GM11168 (cell line): ENCODE measurements around the gene CSRP1.
"Not testable (repeated sequence)": the region's sequence is repeated elsewhere in the genome, so short reads cannot be mapped to it uniquely, and the experiment has no call there.

Source experiments
- in situ Hi-C: fragments of 300-500 bp; cut with MboI; formaldehyde crosslinking; loops from one replicate; pipeline ENCODE4 v1.12.0; 2022; ENCODE audit warnings: low sequenced_read_pairs; ENCODE audit not compliant: unreplicated experiment

Gene CSRP1

DNA sequence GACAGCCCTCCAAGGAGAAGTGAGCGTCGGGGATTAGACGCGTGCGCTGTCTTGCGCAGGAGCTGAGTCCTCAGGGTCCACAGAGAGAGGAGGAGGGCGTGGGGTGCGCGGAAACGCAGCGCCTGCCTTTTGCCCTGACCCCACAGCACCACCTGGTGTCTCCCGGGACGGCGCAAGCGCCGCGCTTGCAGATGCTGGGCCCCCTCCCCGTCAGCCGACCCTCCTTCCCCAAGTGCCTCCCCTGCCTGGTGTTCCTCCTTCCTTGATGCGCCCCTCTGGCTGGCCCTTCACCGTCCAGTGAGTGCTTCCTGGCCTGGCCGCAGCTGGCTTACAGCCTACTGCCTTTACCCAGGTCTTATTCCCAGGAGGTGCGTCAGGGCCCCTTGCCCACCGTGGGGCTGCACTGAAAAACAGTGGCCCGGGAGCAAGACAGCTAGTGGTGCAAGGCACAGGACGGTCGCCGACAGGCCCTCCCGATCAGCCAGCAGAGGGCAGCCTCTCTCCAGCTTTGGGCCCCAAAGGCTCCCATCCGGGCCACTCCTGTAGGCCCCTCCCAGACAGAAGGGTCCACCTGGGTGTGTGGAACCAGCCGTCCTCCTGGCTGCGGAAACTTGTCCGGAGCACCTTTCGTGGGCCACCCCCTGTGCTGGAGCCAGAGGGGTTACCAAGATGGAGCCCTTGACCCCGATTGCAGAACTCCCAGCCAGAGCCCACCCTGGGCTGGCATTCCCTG, 25.0 kb downstream of the CSRP1 start:
- in situ Hi-C loops: no loop called here

DNA sequence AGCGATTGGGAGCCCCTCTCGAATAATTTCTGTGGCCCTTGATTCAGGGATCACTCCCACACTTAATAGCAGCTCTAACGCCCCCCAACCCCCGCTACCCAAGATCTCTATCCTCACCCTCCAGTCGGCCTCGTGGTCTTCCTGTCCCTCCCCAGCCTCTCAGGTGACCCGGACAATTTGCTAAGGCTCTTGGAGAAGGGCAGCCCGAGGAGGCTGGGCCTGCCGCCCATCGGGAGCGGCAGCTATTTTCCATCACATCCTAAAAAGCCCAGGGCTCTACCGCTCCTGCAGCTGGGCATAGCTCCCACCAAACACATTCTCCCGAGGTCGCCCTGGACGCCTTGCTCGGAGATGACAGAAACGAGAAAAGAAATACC, 25.9 kb downstream of the CSRP1 start:
- in situ Hi-C loops: no loop called here

DNA sequence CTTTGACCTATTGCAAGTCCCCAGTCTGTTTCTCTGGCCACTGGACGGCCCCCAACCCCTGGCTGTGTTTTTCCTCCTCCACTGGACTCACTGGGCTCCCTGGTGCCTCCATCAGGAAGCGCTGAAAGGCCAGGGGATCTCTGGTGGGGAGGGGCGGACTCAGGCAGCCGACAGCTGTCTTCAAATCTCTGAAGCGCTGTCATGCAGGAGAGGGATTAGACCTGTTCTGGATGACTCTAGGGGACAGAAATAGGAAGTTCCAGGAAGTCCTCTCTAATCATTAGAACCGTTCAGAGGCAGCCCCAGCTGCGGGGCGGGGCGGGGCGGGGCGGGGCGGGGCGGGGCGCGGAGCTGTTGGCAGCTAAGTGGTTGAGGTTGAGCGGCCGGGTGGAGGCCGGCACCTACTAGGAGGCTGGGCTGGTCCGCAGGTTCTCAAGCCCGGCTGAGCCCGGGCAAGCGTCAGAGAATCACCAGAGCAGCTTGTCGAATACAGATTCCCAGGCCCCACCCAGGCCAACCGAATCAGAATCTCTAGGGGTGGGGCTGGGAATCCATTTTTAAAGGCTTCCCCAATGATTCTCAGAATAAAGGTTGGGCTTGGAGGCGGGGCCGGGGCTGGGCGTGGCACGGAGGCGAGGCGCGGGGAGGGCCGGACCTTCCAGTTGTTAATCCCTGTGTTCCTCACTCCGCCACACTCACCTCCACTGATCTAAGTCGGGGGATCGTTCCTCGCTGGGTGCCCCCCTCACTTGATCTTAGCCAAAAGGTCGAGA, 26.5 kb downstream of the CSRP1 start:
- in situ Hi-C loops: no loop called here

DNA sequence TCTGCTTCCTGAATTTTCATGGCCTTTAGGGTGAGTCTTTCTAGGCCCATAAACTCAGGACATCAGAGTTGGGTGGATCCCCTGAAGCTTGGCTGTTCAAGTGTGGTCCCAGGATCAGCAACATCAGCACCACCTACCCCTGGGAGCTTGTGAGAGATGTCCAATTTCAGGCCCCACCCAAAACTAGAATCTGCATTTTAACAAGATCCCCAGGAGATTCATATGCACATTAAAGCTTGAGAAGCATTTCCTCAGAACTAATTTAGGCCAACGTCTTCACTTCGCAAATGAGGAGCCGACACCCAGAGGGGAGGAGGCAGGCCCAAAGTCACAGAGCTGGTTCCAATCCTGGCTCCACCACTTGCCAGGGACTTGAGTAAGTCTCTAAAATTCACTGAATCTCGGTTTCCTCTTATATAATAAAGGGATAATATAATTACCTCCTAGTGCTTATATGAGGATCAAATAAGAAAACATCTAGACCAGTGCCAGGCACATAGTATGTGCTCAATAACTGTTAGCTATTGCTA, 27.7 kb downstream of the CSRP1 start:
- in situ Hi-C loops: no loop called here

DNA sequence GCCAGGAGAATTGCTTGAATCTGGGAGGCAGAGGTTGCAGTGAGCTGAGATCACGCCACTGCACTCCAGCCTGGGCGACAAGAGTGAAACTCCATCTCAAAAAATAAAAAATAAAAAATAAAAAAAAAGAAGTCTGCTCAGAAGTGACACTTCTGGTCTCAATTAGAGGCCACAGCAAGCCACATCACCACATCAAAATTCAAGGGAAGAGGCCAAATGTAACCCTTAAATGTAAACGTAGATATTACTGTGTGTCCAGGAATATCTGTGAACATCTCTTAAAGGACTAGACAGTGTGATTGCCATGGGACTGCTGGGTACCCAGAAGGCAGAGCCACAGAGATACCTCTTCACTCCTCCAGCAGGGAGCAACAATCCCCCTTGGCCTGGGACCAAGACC, 28.3 kb downstream of the CSRP1 start:
- in situ Hi-C loops: not testable (repeated sequence)

DNA sequence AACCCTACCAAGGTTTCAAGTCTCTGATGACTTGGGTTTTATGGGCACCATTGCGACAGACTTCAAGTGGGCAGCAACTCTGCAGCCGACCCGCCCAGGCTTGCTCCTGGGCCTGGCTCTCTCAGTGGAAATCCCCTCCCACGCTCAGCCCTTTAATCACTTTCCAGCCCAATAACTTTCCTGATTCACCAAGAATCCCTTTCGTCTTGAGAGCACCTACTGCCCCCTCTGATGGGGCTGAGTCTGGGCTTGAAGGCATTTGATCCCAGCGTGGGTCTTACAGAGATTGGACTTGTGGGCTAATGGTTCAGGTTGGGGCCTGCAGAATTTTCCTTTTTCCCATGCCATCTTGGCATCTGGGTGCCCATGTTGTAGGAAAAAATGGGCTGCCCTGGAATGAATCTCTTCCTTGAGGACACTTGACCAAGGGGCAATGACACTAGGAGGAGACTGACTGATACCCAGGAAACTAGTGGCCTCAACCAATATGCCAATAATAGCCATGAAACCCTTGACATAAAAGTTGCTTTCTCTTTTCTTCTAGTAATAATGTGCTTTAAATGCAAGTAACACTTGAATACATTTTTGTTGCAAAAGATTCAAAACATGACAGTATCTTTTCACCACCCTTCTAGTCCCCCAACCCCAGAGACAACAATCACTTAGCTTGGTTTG, 30.1 kb downstream of the CSRP1 start:
- in situ Hi-C loops: no loop called here

DNA sequence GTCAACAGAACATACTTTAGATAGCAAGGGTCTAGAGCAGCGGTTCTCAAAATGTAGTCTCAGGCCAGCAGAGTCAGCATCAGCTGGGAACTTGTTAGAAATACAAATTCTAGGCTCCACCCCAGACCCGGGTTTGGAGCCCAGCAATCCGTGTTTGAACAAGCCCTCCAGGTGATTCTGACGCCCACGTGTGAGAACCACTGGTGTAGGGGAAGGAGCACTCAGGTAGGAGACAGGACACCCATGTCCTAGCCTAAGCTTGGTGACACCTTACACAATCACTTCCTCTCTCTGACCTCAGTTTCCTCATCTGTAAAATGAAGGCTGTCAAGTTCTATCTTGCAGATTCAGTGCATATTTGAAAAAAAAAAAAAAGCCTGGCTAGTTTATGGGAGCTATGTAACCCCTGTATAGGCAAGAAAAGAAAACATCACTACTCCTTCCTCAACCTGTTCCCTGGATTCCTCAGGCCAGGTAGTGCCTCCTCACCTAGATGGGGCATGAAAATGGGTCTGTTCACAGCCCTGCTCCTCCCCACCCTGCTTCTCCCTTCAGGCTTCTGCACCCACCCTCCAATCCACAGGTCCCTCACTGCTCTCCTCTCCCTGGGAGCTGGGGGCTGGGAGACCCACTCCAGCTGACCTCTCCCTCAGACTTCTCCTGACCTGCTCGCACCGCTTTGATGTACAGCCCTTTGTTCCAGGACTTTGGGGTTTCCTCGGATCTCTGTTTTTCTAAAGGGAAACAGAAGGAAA, 30.8 kb downstream of the CSRP1 start:
- in situ Hi-C loops: no loop called here

DNA sequence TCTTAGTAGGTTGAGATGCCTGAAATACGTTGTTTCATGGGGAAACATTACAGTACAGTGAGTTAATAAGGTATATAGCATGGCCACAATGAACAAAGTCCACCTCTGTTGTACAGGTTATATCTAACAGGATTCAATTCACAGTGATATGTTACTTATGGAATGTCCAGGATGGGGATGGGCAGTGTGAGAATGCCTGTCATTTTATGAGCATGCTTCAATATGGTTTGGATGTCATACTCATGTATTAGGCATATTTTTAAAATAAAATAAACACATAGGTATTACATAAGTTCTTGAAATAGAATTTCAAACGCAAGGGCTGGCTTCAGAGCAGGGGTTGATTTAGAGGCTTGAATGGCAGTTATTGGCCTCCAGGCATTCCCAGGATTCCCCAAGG, 31.8 kb downstream of the CSRP1 start:
- in situ Hi-C loops: no loop called here

DNA sequence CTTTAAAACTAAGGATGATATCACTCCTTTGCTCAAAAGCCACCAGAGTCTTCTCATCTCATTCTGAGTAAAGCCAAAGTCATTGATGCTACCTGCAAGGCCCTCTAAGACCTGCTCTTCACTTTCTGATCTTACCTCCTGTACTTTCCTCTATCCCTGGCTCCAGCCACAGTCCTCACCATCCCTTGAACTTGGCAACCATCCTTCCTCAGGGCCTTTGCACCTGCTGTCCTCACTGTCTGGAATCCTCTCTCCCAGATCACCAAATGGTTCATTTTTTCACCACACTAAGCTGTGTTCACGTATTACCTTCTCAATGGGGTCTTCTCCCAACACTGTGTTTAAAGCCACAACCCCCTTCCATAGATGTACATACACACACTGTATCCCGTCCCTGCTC, 33.6 kb downstream of the CSRP1 start:
- in situ Hi-C loops: loop anchor here (5.0 kb wide), 1 partner anchor 44 kb away; no protein-coding TSS in a partner anchor

DNA sequence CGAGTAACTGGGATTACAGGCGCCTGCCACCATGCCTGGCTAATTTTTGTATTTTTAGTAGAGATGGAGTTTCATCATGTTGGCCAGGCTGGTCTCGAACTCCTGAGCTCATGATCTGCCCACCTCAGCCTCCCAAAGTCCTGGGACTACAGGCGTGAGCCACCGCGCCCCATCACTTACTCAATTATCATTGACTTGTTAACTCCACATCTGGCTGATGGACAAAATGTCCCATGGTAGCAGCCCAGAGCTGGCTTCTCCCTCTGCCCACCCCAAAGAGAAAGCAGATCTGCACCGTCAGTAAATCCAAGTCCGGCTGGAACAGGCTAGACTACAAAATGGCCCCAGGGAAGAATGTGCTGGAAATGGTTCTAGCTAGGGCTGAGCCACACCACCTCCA, 34.6 kb downstream of the CSRP1 start:
- in situ Hi-C loops: loop anchor here (5.0 kb wide), 1 partner anchor 45 kb away; no protein-coding TSS in a partner anchor

DNA sequence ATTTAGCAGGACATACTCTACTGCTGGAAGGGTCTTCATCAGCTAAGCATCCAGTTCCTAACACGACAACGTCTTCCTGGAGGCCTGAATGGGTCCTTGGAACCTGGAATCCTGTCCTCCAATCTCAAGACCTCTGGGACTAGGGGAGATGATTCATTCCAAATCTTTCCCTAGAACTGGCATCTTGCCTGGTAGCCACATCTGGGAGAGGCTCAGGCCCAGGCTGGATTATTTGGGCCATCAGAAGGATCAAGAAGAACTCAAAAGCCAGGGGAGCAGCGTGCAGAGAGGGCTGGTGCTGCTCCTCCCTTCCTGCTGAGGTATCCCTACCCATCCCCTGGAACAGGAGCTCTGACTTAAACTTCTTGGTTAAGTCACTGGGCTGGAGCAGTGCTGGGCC, 35.2 kb downstream of the CSRP1 start:
- in situ Hi-C loops: loop anchor here (5.0 kb wide), 1 partner anchor 46 kb away; no protein-coding TSS in a partner anchor

DNA sequence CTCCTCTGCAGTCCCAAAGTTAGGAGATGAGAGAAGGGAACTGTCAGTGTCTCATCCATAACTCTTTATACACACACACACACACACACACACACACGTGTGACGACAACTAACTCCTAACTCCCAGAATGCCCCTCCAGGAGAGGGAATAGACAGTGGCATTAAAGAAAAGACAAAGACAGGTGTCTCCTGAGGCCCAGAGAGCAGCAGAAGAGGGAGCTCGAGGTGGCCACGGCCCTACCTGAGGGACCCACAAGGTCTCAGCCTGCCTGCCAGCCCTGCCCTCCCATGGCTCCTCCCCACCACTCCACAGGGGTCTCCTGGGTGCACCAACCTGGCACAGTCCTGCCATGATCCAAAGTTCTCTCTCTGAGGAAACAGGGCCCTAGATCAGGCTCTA, 36.3 kb downstream of the CSRP1 start:
- in situ Hi-C loops: loop anchor here (5.0 kb wide), 1 partner anchor 47 kb away; no protein-coding TSS in a partner anchor

DNA sequence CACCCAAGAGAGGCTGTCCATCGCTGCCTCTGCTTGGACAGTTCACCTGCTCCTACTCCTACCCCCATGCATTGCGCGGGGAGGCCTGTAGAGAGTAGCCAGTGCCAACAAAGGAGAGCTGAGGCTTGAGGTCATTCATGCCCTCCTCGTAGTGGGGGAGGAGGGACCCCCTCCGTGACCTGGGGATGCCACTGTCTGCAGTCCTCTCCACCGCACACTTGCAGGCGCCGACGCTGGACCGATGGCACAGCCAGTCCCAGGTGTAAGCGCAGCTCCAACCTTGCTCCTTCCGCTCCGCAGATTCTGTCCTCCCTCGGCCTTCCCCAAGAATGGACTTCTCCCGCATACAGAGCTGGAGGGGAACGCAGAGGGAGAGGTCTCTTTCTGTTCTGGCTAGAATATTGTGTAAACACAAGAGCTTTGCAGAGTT, 37.3 kb downstream of the CSRP1 start:
- in situ Hi-C loops: loop anchor here (5.0 kb wide), 1 partner anchor 48 kb away; no protein-coding TSS in a partner anchor

DNA sequence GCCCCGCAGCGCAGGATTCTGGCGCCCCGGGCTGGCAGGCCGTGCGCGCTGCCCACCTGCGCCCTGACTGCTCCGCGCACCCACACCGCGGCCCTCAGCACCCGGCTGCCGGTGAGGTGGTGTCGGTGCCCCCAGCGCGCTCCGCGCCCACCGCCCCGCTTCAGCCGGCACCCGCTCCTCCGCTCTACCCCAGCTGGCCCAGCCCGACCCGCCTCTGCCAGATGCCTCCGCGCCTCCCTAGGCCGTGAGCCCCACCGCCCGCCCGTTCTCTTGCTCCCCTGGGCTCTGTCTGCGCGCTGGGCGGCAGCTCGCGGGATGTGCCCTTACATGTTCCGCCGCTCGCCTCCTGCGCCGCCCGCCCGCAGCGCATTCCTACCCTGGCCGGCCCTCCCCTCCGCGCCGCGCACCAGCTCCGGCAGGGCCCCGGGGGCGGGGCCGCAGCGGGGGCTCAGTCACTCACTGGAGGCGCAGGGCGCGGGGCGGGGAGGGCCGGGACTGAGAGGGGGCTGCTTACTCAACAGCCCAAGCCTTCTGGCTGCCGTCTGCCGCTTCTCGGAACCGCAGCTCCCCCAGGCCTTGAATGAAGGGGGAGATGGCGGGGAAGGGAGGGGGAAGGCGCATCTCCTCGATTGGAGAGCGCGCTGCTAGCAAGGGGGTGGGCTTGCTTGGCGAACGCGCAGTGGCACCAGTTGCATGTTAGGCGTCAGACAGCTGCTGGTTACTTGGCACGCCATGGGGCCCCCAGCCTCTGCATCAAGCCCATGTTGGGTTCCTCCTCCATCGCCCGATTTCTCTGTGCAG, 37.9 kb downstream of the CSRP1 start, which contains the start of gene PHLDA3:
Gene PHLDA3, minus strand, starts transcription at position 345 of the 801 bp plus-strand sequence. CDS start 402 bp downstream, outside the sequence.
- in situ Hi-C loops: no loop called here

DNA sequence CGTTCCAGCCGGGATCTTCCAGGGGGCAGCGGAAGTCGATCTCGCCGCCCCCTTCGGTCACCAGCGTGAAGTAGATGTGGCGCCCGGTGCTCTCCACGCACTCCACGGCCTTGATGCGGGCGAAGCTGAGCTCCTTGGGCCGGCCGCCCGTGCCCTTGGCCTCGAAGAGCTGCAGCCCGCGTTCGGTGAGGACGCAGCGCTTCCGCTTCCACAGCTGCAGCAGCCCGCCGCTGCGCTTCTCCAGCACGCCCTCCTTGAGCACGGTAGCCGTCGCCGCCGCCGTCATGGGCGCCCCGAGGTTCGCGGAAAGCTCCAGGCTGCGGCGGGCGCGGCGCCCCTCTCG, 38.5 kb downstream of the CSRP1 start:
- in situ Hi-C loops: no loop called here

DNA sequence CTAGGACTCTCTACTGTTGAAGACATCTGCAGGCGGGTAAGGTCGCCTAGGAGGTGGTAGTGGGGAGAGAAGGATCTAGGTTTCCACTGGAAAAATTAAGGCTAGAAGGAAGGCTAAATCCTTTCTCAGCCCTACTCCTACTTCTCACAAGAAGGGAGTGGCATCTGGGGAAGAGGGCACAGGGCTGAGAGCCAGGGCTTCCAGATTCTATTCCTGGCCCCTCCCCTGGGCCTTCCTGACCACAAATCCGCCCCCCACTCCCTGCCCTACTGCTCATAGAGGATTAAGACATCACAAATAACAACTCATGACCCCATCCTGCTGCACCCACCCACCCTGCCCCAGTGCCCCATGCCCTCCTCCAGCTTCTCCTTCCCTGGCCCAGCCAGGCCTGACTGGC, 40.4 kb downstream of the CSRP1 start:
- in situ Hi-C loops: no loop called here

DNA sequence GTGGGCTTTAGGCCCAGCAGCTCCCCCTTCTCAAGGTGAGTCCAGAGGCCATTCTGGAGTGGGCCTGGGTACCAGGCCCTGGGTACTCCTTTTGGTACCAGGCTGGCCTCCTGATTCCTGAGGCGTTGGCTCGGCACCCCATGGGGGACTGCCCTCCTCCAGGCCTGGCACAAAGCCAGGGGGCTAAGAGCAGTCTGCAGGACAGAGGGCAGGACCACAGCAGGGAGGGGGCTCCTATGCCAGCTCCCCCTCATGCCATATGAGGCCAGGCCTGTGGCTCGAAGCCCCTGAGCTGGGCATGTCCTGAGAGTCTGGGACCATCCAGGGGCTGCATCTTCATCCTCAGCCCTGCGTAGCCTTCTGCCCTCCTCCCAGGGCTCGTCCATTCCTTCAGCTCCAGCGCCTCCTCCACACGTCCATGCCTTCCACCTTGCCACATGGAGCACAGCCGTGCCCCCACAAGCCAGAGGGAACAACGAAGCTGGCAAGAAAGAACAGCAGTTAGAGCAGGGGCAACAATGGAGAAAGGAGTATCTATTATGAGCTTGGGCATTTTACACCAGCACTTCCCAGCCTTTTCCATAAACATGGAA, 41.1 kb downstream of the CSRP1 start:
- in situ Hi-C loops: no loop called here

DNA sequence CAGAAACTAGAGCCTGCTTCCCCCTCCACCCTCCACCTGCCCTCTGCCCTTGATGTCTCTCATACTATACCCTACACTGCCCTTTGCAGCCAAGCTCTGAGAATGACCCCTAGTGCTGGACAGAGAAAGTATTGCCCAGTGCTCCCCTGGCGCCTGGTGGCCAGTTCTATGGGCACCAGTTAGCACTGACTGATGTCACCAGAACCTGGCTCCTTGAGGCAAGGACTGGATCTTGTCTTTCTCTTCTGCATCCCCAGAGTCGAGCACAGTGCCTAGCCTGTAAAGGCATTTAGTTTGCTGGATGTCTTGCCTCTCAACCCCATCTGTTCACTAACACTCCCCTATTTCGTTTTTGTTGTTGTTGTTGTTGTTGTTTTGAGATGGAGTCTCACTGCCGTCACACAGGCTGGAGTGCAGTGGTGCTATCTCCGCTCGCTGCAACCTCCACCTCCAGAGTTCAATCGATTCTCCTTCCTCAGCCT, 43.8 kb downstream of the CSRP1 start:
- in situ Hi-C loops: no loop called here
